Stomach (tissue), 9 donors: ENCODE results near the gene ATP11B. TPM values are rescaled to one million over a fixed set of nuclear protein-coding genes. Genes with fewer than 3 reads are reported as not detected.
A peak's percentile ranks its signal among the peaks of the same experiment; 100 is the strongest.

Experiments used
- DNase-seq, 2 donors: peaks; one replicate each; pipeline versions ENCODE4 v3.0.0 to v3.0.0-alpha.2; 2013 to 2019
- H3K27ac ChIP-seq, 5 donors: fragments of 200-600 bp in 4 of 5; sonication (generic) in 4 of 5; one replicate each; pipeline ENCODE4 v1.5.1; 2013 to 2019; ENCODE audit warnings: mild to moderate bottlenecking in 1 of 5, moderate library complexity in 1 of 5
- H3K27me3 ChIP-seq, 3 donors: fragments of 200-600 bp; sonication (generic); one replicate each; pipeline ENCODE4 v1.5.1; 2017 to 2019; ENCODE audit warnings: mixed run types in 1 of 3
- H3K36me3 ChIP-seq, 4 donors: fragments of 200-600 bp; sonication (generic); 1 replicate in 3 of 4; 2 replicates in 1 of 4; pipeline ENCODE4 v1.5.1; 2016 to 2019
- H3K4me1 ChIP-seq, 4 donors: fragments of 200-600 bp; sonication (generic); one replicate each; pipeline ENCODE4 v1.5.1; 2016 to 2019
- H3K4me3 ChIP-seq, 4 donors: fragments of 200-600 bp; sonication (generic) in 3 of 4; one replicate each; pipeline ENCODE4 v1.5.1; 2016 to 2019; ENCODE audit warnings: mild to moderate bottlenecking in 1 of 4
- H3K9me3 ChIP-seq, 4 donors: fragments of 200-600 bp; sonication (generic); one replicate each; pipeline ENCODE4 v1.5.1; 2016 to 2019
- EP300 ChIP-seq: sonication (generic); formaldehyde crosslinking; IDR thresholded peaks from one replicate; pipeline ENCODE4 v1.6.1; 2017; ENCODE audit warnings: antibody characterized with exemption
- POLR2A ChIP-seq, 4 donors: fragments of 450-650 bp; IDR thresholded peaks; one replicate each; pipeline ENCODE4 v1.6.1; 2016; ENCODE audit warnings: antibody characterized with exemption in 4 of 4, control low read depth in 2 of 4, mild to moderate bottlenecking in 1 of 4, moderate library complexity in 1 of 4
- POLR2AphosphoS5 ChIP-seq, 3 donors: sonication (generic); formaldehyde crosslinking; IDR thresholded peaks; one replicate each; pipeline ENCODE4 v1.6.1; 2016; ENCODE audit warnings: antibody characterized with exemption in 3 of 3
- WGBS, 5 donors: extraction: QIAGEN DNeasy Blood & Tissue Kit in 3 of 5; methylation state at CpG; one replicate each; pipeline versions ENCODE4 v1.1.5 to v1.1.7; 2013 to 2018; 5-methylcytosine and 5-hydroxymethylcytosine counted together
- intact Hi-C: fragments of 100-400 bp; cut with DNase I; formaldehyde crosslinking; loops from one replicate; pipeline ENCODE4 v1.15.1; 2023; ENCODE audit warnings: low total_unique reads
- polyA plus RNA-seq, 3 donors: library from polyadenylated mRNA; stranded (reverse); fragments of 200-250 nt; gene quantifications; one replicate each; pipeline ENCODE4 v1.2.3, GENCODE V29; 2013
- total RNA-seq, 5 donors: library from RNA; depleted of rRNA; stranded (reverse); fragments of >200 nt; gene quantifications; one replicate each; pipeline versions ENCODE4 v1.1.0 to v1.2.3, GENCODE V29; 2014 to 2016
- TF ChIP-seq, protein P1 (sequence below), 7 experiments: fragments of 450-650 bp in 4 of 7; fragments of 200-600 bp in 3 of 7; sonication (generic) in 3 of 7; IDR thresholded peaks; one replicate each; pipeline ENCODE4 v1.5.1; 2016 to 2019; ENCODE audit warnings: antibody characterized with exemption in 7 of 7, control low read depth in 2 of 7, mild to moderate bottlenecking in 1 of 7
- donor health status: healthy with polysubstance abuse.
- donor health status: Bipolar disorder and iron deficiency.
- donor health status: healthy.

Gene ATP11B
- total and polyA plus RNA-seq, 8 donors = 9.6 to 449 (median 120) TPM

DNA sequence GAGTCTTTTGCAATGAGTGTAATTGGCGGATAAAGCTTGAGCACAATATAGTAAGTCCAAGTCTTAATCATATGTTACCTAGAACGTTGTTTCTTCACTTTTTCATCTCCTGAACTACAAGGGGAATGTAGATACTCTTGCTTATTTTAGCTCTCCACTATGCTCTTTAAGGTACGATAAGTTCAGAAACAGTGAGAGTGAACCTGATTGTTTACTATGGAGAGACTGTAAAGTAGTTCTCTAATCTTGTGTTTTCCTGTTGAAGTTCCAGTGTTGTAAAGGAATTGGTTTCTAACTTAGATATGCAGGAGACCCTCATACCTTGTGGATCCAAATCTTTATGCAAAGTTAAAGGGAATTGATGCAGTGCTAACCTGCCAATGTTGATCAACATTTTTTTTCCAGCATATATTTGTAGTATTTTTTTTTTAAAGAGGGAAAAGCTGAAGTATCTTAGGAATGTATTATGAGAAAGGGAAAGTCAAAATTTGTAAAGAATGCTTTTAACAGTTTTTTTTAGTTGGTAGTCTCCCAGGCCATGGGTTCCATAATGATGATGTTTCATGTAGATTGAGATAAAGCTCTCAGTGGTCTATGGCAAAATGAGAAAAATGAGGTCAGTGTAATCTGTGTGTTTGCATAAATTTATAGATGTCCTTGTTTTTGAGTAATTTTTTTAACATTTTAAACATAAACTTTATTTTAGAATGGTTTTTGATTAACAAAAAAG is 14.9 kb downstream of the ATP11B start:
- WGBS, 5 donors = 31 to 61% (median 52%) methylated on average over 3 of the region's 3 CpGs
- DNase-seq = no peak
- no peak for TF ChIP-seq POLR2AphosphoS5 (IDR thresholded peaks at IDR 0.05)
- TF ChIP-seq, protein P1, sequence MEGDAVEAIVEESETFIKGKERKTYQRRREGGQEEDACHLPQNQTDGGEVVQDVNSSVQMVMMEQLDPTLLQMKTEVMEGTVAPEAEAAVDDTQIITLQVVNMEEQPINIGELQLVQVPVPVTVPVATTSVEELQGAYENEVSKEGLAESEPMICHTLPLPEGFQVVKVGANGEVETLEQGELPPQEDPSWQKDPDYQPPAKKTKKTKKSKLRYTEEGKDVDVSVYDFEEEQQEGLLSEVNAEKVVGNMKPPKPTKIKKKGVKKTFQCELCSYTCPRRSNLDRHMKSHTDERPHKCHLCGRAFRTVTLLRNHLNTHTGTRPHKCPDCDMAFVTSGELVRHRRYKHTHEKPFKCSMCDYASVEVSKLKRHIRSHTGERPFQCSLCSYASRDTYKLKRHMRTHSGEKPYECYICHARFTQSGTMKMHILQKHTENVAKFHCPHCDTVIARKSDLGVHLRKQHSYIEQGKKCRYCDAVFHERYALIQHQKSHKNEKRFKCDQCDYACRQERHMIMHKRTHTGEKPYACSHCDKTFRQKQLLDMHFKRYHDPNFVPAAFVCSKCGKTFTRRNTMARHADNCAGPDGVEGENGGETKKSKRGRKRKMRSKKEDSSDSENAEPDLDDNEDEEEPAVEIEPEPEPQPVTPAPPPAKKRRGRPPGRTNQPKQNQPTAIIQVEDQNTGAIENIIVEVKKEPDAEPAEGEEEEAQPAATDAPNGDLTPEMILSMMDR (IDR thresholded peaks at IDR 0.05) = no peak
- TF ChIP-seq EP300 = no peak
- TF ChIP-seq POLR2A (IDR thresholded peaks at IDR 0.05) = no peak
- intact Hi-C loops = no loop called here
- H3K27ac ChIP-seq = no peak overlapping the region
- H3K4me3 ChIP-seq = no peak overlapping the region
- H3K9me3 ChIP-seq = no peaks in the 10 kb centered on the region
- H3K4me1 ChIP-seq = peaks cover 15 to 85% (median 44%) of the 10 kb centered on the region in 4 donors
- H3K36me3 ChIP-seq = no peaks in the 10 kb centered on the region
- no peaks in the 10 kb centered on the region for H3K27me3 ChIP-seq

GRCh38 chr3:182809531-182809930 is 16.2 kb downstream of the ATP11B start:
- Histone ChIP-seq H3K27me3 (no peaks in the 10 kb centered on the region), H3K9me3 (no peaks in the 10 kb centered on the region), H3K4me3 (no peak overlapping the region), H3K27ac (peak overlapping the region in 1 of 5 donors; percentile 2), H3K36me3 (no peaks in the 10 kb centered on the region), H3K4me1 (peaks cover 14 to 78% (median 43%) of the 10 kb centered on the region in 4 donors)
- DNase-seq = no peak
- TF ChIP-seq, protein P1 (IDR thresholded peaks at IDR 0.05) = no peak
- TF ChIP-seq POLR2A (IDR thresholded peaks at IDR 0.05) (no peak), EP300 (no peak), POLR2AphosphoS5 (IDR thresholded peaks at IDR 0.05) (no peak)
- intact Hi-C loops = no loop called here
- whole genome bisulfite sequencing, 5 donors = 95 to 97% (median 96%) methylated on average over 3 of the region's 3 CpGs

- DNase-seq = no peak
- Histone ChIP-seq H3K27me3 (no peaks in the 10 kb centered on the region), H3K27ac (no peak overlapping the region), H3K36me3 (no peaks in the 10 kb centered on the region), H3K4me3 (no peak overlapping the region), H3K4me1 (peaks cover 15 to 83% (median 53%) of the 10 kb centered on the region in 4 donors), H3K9me3 (no peaks in the 10 kb centered on the region)
- intact Hi-C loops = no loop called here
- WGBS, 5 donors = 48 to 67% (median 62%) methylated on average over 3 of the region's 3 CpGs
- TF ChIP-seq POLR2A (IDR thresholded peaks at IDR 0.05) = no peak
- TF ChIP-seq EP300 = no peak
- no peak for TF ChIP-seq POLR2AphosphoS5 (IDR thresholded peaks at IDR 0.05)
- TF ChIP-seq, protein P1 (IDR thresholded peaks at IDR 0.05) = no peak
These were observed 17.4 kb downstream of the ATP11B start for GRCh38 chr3:182810574-182811268.

DNA sequence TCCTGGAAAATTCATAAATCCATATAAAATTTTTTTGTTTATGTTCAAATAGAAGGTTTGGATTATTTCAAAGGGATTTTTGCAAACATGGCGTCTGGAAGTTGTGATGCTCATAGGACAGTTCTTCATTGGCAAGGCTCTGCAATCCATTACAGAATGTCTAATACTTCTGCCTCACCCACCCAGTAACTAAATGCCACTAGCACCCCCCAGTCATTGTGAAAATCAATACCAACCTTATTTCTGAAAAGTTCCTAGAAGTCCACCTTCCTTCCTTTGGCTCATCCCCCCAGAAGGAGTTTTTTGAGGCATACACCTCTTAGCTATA is 17.9 kb downstream of the ATP11B start:
- DNase-seq = no peak
- no peak for TF ChIP-seq POLR2A (IDR thresholded peaks at IDR 0.05)
- TF ChIP-seq, protein P1 (IDR thresholded peaks at IDR 0.05) = no peak
- no peak for TF ChIP-seq EP300
- no peak for TF ChIP-seq POLR2AphosphoS5 (IDR thresholded peaks at IDR 0.05)
- Histone ChIP-seq H3K27me3 (no peaks in the 10 kb centered on the region), H3K9me3 (no peaks in the 10 kb centered on the region), H3K4me1 (peaks cover 20 to 88% (median 55%) of the 10 kb centered on the region in 4 donors), H3K36me3 (no peaks in the 10 kb centered on the region), H3K4me3 (no peak overlapping the region), H3K27ac (no peak overlapping the region)
- 68 to 94% (median 86%) methylated on average over 1 of the region's 1 CpG for WGBS, 5 donors
- intact Hi-C loops = no loop called here
